Panc1 (cell line): ENCODE data around the gene GPR180. TPM values are rescaled to one million over a fixed set of nuclear protein-coding genes. Genes with fewer than 3 reads are reported as not detected.

ENCODE experiments used
- ATAC-seq: fragments of 200-7000 bp; cut with Tn5 transposase; 2 replicates; pipeline ENCODE4 v1.9.1; 2020; ENCODE audit warnings: mild to moderate bottlenecking, moderate library complexity
- BruUV-seq: library from RNA; stranded (reverse); fragments of 400-500 nt; replicated peaks from 2 replicates; lab custom pipeline; 2021; lab: Mats Ljungman, UMichigan
- CTCF ChIA-PET: fragments of 300-600 bp; sonication (Branson Sonifier 250); formaldehyde crosslinking; loops from one replicate; lab custom pipeline; 2022; ENCODE audit warnings: antibody characterized with exemption; lab: Charles Lee
- POLR2A ChIA-PET: fragments of 300-600 bp; sonication (Branson Sonifier 250); formaldehyde crosslinking; loops from one replicate; lab custom pipeline; 2022; ENCODE audit warnings: antibody characterized with exemption; lab: Charles Lee
- DNase-seq: peaks from one replicate; pipeline ENCODE4 v3.0.0-alpha.2; 2010; ENCODE audit warnings: low read depth, low spot score
- H3K27ac ChIP-seq: 2 replicates; pipeline ENCODE4 v1.5.1; 2011; ENCODE audit warnings: mild to moderate bottlenecking, low read length, inconsistent platforms
- H3K27me3 ChIP-seq: fragments of 200-500 bp; sonication (Bioruptor generic); 2 replicates; pipeline ENCODE4 v1.6.0; 2014; ENCODE audit warnings: low read length, inconsistent platforms; ENCODE audit not compliant: control insufficient read depth, insufficient read depth
- H3K36me3 ChIP-seq: fragments of 200-500 bp; sonication (Bioruptor generic); 2 replicates; pipeline ENCODE4 v1.5.1; 2014; ENCODE audit warnings: inconsistent platforms, mild to moderate bottlenecking, low read length, moderate library complexity; ENCODE audit not compliant: control insufficient read depth, insufficient read depth
- H3K4me1 ChIP-seq: 2 replicates; pipeline ENCODE4 v1.5.1; 2011; ENCODE audit warnings: inconsistent platforms, mild to moderate bottlenecking, low read length, moderate library complexity; ENCODE audit not compliant: control insufficient read depth, insufficient read depth
- H3K4me3 ChIP-seq, 2 experiments: 2 replicates each; pipeline ENCODE4 v1.5.1; 2011 to 2012; ENCODE audit warnings: low read depth in 2 of 2, low read length in 2 of 2, mild to moderate bottlenecking in 2 of 2, inconsistent platforms in 1 of 2, moderate library complexity in 1 of 2
- H3K9me3 ChIP-seq: fragments of 200-500 bp; sonication (Bioruptor generic); 2 replicates; pipeline ENCODE4 v1.5.1; 2014; ENCODE audit warnings: low read depth, mild to moderate bottlenecking, inconsistent platforms, low read length, moderate library complexity; ENCODE audit not compliant: control insufficient read depth, insufficient read depth
- CTCF ChIP-seq: fragments of 450-650 bp; IDR thresholded peaks from 2 replicates; pipeline ENCODE4 v1.5.1; 2017; ENCODE audit warnings: mild to moderate bottlenecking
- POLR2AphosphoS5 ChIP-seq: IDR thresholded peaks from 2 replicates; pipeline ENCODE4 v1.6.1; 2012; ENCODE audit warnings: mild to moderate bottlenecking, low read depth, low read length, moderate library complexity
- REST ChIP-seq, 2 experiments: IDR thresholded peaks; 2 replicates each; pipeline ENCODE4 v1.6.1; 2011 to 2012; ENCODE audit warnings: low read depth in 2 of 2, control low read depth in 1 of 2, low read length in 1 of 2, mild to moderate bottlenecking in 1 of 2, moderate library complexity in 1 of 2; ENCODE audit not compliant: insufficient read depth in 1 of 2
- SIN3A ChIP-seq: IDR thresholded peaks from 2 replicates; pipeline ENCODE4 v1.6.1; 2012; ENCODE audit warnings: low read depth, mild to moderate bottlenecking, low read length, moderate library complexity, borderline replicate concordance; ENCODE audit not compliant: insufficient read depth
- TCF7L2 ChIP-seq: IDR thresholded peaks from 2 replicates; pipeline ENCODE4 v1.6.1; 2011; ENCODE audit warnings: mild to moderate bottlenecking, low read depth, low read length, inconsistent platforms
- in situ Hi-C: cut with HindIII; loops from 2 replicates; pipeline ENCODE4 v1.10.0; 2016; ENCODE audit warnings: low sequenced_read_pairs, low pct_unique_long_range_greater_than_20kb
- intact Hi-C: fragments of 100-400 bp; cut with micrococcal nuclease; formaldehyde crosslinking; loops from one replicate; pipeline ENCODE4 v1.10.0; 2022; ENCODE audit not compliant: unreplicated experiment
- total RNA-seq: library from RNA; stranded (reverse); gene quantifications from one replicate; pipeline ENCODE4 v1.2.1, GENCODE V29; 2021; ENCODE audit not compliant: unreplicated experiment

Gene GPR180
- total RNA-seq, 1 experiment from 2014 or later = 7.1 TPM

- no peaks in the 10 kb centered on the region for H3K4me1 ChIP-seq
- H3K4me3 ChIP-seq = no peak overlapping the region
- in situ Hi-C loops = no loop called here
- CTCF ChIA-PET = no interaction called here
- H3K27me3 ChIP-seq = no peaks in the 10 kb centered on the region
- POLR2A ChIA-PET = no interaction called here
- ATAC-seq (no peak), DNase-seq (no peak)
- BruUV-seq = no TSS peak
- TF ChIP-seq REST (IDR thresholded peaks at IDR 0.05; ENCODE audit: insufficient read depth in 1 of 2, low read depth in 2 of 2, low read length in 1 of 2) = no peak
- no peak for TF ChIP-seq SIN3A
- TF ChIP-seq POLR2AphosphoS5 = no peak
- no peak for TF ChIP-seq CTCF
- no peak for TF ChIP-seq TCF7L2
- H3K9me3 ChIP-seq = no peaks in the 10 kb centered on the region
- intact Hi-C loops = no loop called here
- H3K36me3 ChIP-seq = peaks cover 4% of the 10 kb centered on the region; the same call in 1 of the 2 replicates
- no peak overlapping the region for H3K27ac ChIP-seq
Measured at GRCh38 chr13:94569615-94570014, 32.0 kb upstream of the GPR180 start.

- in situ Hi-C loops = no loop called here
- no peak overlapping the region for H3K27ac ChIP-seq
- no peak overlapping the region for H3K4me3 ChIP-seq
- TF ChIP-seq SIN3A = no peak
- no peak for TF ChIP-seq REST (IDR thresholded peaks at IDR 0.05; ENCODE audit: insufficient read depth in 1 of 2, low read depth in 2 of 2, low read length in 1 of 2)
- TF ChIP-seq TCF7L2 = no peak
- no peak for TF ChIP-seq CTCF
- TF ChIP-seq POLR2AphosphoS5 = no peak
- no peaks in the 10 kb centered on the region for H3K27me3 ChIP-seq
- intact Hi-C loops = no loop called here
- POLR2A ChIA-PET = no interaction called here
- peaks cover 36% of the 10 kb centered on the region for H3K36me3 ChIP-seq
- CTCF ChIA-PET = no interaction called here
- BruUV-seq = no TSS peak
- ATAC-seq (no peak), DNase-seq (no peak)
- no peaks in the 10 kb centered on the region for H3K4me1 ChIP-seq
- no peaks in the 10 kb centered on the region for H3K9me3 ChIP-seq
Measured at GRCh38 chr13:94579063-94579462, 22.6 kb upstream of the GPR180 start.
